ENCODE results near the gene CTDSPL.

The CTDSPL gene

GRCh38 chr3:37935290-37935668, 73.6 kb downstream of the CTDSPL start:
- Histone ChIP-seq H3K27ac (peak overlapping the region in 12 of 21 experiments; percentile 20 to 79 (median 40)), H3K4me3 (no peak overlapping the region)

GRCh38 chr3:37935756-37936666, 74.3 kb downstream of the CTDSPL start:
- peak overlapping the region in 13 of 21 experiments; percentile 4 to 79 (median 39) for H3K27ac ChIP-seq
- no peak overlapping the region for H3K4me3 ChIP-seq

- Histone ChIP-seq H3K27ac (peak overlapping the region in 9 of 21 experiments; percentile 19 to 69 (median 31)), H3K4me3 (no peak overlapping the region)
Measured at GRCh38 chr3:37937156-37937555, 75.5 kb downstream of the CTDSPL start.

GRCh38 chr3:37938011-37938410, 76.3 kb downstream of the CTDSPL start:
- peak overlapping the region in 4 of 21 experiments; percentile 19 to 33 (median 25) for H3K27ac ChIP-seq

GRCh38 chr3:37940242-37940908, 78.7 kb downstream of the CTDSPL start:
- H3K27ac ChIP-seq = peak overlapping the region in 8 of 21 experiments; percentile 0 to 54 (median 32)
- no peak overlapping the region for H3K4me3 ChIP-seq

More at GRCh38 chr3:37938011-37938410, 76.3 kb downstream of the CTDSPL start:
- no peak overlapping the region for H3K4me3 ChIP-seq

DNA sequence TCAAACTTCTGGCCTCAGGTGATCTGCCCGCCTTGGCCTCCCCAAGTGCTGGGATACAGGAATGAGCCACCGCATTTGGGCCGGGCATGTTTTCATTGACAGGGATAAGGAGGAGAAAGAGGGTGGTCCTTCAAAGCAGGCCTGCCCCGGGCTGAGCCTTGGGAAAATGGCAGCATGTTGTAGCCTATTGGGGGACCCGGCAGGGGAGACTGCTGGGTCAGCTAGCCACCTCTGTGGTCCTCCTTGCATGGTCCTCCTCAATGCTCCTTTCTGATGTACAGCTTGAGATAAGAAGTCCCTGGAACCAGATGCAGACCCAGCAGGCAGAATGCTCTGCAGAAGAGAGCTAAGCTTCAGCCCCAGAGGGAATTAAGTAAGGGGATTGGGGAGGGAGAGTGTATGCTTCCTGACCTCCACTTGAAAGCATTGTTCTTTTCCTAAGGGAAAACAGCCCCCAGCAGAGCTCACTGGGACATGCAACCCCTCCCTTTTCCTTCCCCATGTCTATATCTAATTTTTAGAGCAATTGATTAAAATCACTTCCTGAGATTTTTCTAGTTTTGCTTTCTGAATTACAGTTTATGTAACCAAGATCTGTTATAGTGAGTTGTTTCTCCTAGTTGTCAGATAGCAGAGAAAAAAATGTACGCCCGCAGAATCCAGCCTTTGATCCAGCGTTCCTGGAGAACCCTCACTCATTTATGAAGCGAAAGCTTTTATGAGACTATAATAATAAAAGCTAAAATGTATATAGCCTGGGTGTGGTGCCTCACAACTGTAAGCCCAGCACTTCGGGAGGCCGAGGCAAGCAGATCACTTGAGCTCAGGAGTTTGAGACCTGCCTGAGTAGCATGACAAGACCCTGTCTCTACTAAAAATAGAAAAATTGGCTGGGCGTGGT, 80.2 kb downstream of the CTDSPL start:
- Histone ChIP-seq H3K27ac (peak overlapping the region in 12 of 21 experiments; percentile 10 to 79 (median 46)), H3K4me3 (no peak overlapping the region)

DNA sequence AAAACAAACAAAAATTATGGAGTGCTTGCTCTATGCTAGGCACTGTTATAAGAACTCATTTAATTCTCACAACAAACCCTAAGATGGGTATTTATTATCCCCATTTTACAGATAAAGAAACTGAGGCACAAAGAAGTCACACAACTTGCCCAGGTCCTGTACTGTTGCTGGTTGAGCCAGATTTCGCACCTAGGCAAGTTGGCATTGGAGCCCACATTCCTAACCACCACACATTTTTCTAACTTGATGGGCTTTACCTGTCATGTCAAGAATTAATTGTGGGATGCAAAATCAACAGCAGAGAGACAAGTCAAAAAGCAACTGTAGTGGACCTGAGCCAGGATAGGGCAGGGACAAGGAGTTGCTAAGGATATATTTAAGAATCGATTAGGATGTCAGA, 81.0 kb downstream of the CTDSPL start:
- Histone ChIP-seq H3K27ac (peak overlapping the region in 10 of 21 experiments; percentile 4 to 79 (median 42)), H3K4me3 (no peak overlapping the region)

GRCh38 chr3:37943126-37943525, 81.4 kb downstream of the CTDSPL start:
- Histone ChIP-seq H3K4me3 (no peak overlapping the region), H3K27ac (peak overlapping the region in 5 of 21 experiments; percentile 4 to 79 (median 45))

DNA sequence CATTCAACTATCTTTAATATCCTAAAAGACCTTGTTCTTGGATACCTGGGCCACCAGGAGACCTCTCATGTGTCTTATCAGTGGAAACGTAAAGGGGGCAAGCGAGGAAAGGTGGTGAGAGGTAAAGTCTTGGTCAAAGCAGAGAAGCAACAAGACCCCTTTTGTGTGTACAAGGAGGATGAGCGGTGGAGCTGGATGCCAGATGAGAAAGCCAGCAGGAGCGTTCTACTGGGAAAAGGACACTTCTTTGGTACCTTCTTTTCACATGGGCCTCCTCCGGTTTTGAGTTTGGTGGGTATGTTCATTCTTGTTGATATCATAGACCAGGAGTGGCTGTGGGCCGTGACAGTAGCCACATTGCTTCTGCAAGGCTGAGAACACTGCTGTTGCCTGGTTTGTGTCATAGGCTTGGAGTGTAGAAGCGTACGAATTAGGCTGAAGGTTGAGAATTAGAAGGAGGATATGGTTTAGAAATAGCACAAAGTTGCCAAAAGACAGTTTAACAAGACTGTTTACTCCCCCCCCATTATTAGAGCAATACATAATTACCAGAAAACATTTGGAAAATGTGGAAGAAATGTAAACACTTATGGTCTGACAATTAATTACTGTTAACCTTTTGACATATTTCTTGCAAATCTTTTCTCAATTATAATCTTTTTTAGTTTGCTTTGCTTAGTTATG, 82.1 kb downstream of the CTDSPL start:
- H3K27ac ChIP-seq = peak overlapping the region in 8 of 21 experiments; percentile 4 to 79 (median 58)
- no peak overlapping the region for H3K4me3 ChIP-seq

- peak overlapping the region in 15 of 21 experiments; percentile 10 to 79 (median 60) for H3K27ac ChIP-seq
- H3K4me3 ChIP-seq = no peak overlapping the region
Measured at GRCh38 chr3:37944391-37944842, 82.7 kb downstream of the CTDSPL start.

DNA sequence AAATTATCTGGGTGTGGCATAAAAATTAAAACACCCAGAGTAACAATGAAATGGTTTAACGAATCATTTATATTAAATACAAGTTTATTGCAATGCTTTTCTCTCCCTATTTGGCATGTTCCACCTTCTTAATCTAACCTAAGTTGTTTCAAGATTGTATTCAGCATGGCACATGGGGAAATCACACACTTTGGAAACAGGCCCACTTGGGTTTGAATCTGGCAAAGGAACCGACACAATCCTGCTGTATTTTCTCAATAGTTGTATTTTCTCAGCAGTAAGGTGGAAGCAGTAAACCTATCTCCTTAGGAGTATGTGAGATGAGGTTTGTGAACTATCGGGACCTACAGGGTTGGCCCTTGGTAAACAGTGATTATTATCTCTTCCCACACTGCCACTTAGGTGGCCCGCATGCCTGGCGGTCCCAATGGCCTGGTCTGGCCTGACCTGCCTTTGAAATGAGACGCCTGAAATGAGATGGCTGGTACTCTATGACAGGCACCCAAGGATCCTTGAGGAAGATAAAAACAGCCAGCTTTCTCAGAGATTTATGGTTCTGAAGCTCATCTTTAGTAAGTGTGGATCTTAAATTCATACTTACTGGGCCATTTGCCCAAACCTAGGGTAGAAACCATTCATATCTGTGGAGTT, 83.6 kb downstream of the CTDSPL start:
- Histone ChIP-seq H3K4me3 (no peak overlapping the region), H3K27ac (peak overlapping the region in 16 of 21 experiments; percentile 6 to 79 (median 60))

- peak overlapping the region in 17 of 21 experiments; percentile 2 to 79 (median 60) for H3K27ac ChIP-seq
- no peak overlapping the region for H3K4me3 ChIP-seq
Measured at GRCh38 chr3:37945807-37946530, 84.3 kb downstream of the CTDSPL start.

DNA sequence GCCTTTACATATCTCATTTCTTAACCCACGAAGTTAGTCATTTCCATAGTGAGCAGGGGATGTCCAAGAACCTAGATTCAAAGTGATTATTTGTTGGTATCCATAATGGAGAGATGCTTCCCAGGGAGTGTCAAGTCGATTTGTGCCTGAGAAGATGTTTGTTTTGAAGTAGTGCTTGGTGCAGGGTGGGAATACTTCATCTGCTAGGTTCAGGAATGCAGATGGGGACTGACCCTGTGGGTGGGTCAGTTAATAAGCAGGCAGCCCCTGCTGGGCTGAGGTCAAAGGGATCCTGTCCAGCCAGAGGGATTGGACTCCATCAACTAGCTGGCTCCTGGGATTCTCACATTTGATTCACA, 84.8 kb downstream of the CTDSPL start:
- Histone ChIP-seq H3K4me3 (no peak overlapping the region), H3K27ac (peak overlapping the region in 16 of 21 experiments; percentile 2 to 79 (median 60))

DNA sequence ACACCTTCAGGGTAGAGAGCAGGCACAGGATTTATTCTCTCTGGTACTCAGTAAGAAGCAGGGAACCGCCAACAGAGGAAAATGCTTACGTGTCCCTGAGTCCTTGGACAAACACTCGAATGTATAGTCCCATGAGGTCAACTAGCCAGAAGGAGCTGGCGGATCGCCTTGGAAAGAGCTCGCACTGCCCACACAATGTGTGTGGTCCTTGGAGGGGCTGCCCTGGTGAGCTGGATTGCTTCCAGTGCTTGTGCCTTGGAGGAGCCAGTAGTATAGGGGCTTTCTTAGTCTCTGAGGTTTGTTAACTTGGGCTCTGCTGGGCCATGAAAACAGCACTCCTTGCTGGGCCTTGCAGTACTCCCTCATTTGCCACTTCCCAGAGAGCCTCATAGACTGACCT, 88.2 kb downstream of the CTDSPL start:
- no peak overlapping the region for H3K4me3 ChIP-seq
- peak overlapping the region in 4 of 21 experiments; percentile 2 to 45 (median 30) for H3K27ac ChIP-seq

DNA sequence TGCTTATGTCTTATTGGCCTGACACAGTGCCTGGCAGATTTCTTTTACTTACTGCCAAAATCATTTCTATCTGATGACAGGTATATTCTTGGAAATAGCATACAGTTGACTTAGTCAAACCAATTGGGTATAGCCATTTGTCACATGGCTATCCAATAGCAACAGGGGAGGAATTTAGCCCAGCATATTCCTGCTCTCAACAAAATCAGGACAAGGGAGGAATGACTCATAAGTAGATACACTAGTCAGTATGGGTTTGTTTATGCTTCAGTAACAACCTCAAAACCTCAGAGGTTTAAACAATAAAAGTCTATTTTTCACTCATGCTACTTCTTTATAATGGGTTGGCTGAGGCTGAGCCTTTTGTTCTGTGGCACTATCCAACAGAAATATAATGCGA, 90.9 kb downstream of the CTDSPL start:
- Histone ChIP-seq H3K4me3 (no peak overlapping the region), H3K27ac (no peak overlapping the region)

DNA sequence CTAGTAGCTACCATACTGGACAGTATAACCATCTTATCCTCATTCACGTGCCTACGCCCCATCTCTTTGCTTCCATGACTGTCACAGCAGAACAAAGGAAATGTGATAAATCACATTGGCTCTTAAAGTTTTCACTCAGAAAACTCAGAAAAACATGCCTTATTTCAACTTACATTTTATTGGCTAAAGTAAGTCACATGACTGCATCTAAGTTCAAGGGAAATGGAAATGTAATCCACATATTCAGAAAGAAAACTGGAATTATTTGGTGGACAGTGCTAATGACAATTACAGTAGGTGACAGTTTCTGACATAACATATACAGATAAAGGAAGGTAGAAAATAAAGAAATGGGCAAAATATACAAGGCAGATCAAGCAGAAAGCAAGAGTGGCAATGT, 91.5 kb downstream of the CTDSPL start:
- H3K27ac ChIP-seq = no peak overlapping the region
- H3K4me3 ChIP-seq = no peak overlapping the region

DNA sequence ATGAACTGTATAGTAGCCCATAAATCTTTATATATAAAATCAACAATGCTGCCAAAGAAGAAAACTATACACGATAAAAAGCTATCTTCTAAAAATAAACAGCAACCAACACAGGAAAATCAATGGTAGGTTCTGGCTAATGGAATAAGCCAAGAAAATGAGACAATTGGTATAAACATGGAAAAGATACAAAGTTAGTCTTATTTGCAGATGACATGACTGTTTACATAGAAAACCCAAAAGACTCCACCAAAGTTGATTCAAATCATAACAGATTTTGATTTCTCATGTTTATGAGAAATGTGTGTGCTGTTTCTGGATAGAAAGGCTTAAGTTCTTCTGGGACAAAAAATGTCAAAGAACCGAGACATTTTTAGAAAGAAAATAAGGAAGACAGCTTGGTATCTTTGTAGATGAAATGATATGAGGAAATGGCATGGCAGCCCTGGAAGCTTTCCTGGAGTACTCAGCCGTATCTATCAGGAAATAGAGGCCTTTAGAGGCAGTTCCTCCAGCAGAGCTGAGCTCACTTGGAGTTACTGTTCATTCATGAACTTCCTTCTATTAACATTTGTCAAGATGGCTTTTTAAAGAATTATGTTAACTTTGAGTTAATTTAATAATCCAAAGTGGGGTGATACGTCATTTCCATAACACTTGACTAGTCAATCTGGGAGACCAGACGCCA, 92.2 kb downstream of the CTDSPL start:
- Histone ChIP-seq H3K4me3 (no peak overlapping the region), H3K27ac (peak overlapping the region in 2 of 21 experiments; percentile 10 to 15)

All from skin epidermis (tissue), 12 donors.